GM12891 (cell line): Measurements from ENCODE around the gene UBAC1.
"Not testable (repeated sequence)": the region's sequence is repeated elsewhere in the genome, so short reads cannot be mapped to it uniquely, and the experiment has no call there.

ENCODE experiments used
- DNase-seq: peaks from one replicate; pipeline ENCODE4 v3.0.0; 2011; ENCODE audit warnings: low spot score; ENCODE audit not compliant: insufficient read length
- FAIRE-seq: peaks from 2 replicates; lab custom pipeline; 2011; peaks lifted over from hg19 to GRCh38; lab: Jason Lieb, UNC
- PAX5 ChIP-seq: IDR thresholded peaks from 2 replicates; pipeline ENCODE4 v1.6.1; 2011; ENCODE audit warnings: low read length, moderate library complexity, mild to moderate bottlenecking; ENCODE audit not compliant: insufficient read depth, severe bottlenecking
- POLR2A ChIP-seq: IDR thresholded peaks from 2 replicates; pipeline ENCODE4 v1.6.1; 2011; ENCODE audit warnings: low read depth, low read length, control low read depth
- POLR2AphosphoS5 ChIP-seq: IDR thresholded peaks from 2 replicates; pipeline ENCODE4 v1.6.1; 2011; ENCODE audit warnings: low read depth, low read length, control low read depth
- POU2F2 ChIP-seq: IDR thresholded peaks from 2 replicates; pipeline ENCODE4 v1.6.1; 2011; ENCODE audit warnings: low read depth, mild to moderate bottlenecking, control low read depth, low read length, moderate library complexity
- SPI1 ChIP-seq: IDR thresholded peaks from 2 replicates; pipeline ENCODE4 v1.6.1; 2011; ENCODE audit warnings: low read depth, low read length, control low read depth
- TAF1 ChIP-seq: IDR thresholded peaks from 2 replicates; pipeline ENCODE4 v1.6.1; 2011; ENCODE audit warnings: low read depth, low read length, control low read depth

The UBAC1 gene

DNA sequence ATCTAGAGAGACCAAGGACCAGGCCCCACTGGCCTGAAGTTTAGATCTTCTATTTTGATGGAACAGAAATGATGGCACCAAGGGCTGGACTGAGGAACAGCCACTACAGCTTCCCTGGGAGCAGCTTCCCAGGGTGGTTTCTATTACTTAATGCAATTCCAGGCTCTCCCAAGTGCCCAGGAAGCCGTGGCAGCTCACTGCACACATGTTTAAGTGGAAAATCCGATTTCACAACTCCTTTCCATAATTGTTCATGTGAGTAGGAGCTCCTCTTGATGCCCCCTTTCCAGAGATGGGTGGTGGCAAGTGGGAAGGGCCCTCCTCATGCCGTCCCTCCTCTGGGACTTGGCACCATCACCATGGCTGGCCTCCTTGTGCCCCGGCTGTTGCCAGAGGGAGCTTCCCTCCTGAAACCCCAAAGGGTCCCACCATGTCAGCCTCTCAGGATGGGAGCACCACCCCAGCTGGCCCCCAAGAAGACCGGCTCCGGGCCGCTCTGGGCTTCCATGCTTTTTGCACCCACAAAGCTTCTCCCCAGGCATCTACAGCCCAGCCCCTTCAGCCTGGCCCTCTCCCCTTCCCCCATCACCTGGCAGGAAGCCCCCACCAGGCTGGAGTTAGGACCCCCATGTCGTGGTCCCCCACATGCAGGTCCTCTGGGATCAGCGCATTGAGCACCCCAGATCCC is 9.1 kb upstream of the UBAC1 start:
- no peak for FAIRE-seq
- no peak for TF ChIP-seq SPI1
- TF ChIP-seq POLR2AphosphoS5 = no peak
- TF ChIP-seq POU2F2 = no peak
- no peak for DNase-seq

DNA sequence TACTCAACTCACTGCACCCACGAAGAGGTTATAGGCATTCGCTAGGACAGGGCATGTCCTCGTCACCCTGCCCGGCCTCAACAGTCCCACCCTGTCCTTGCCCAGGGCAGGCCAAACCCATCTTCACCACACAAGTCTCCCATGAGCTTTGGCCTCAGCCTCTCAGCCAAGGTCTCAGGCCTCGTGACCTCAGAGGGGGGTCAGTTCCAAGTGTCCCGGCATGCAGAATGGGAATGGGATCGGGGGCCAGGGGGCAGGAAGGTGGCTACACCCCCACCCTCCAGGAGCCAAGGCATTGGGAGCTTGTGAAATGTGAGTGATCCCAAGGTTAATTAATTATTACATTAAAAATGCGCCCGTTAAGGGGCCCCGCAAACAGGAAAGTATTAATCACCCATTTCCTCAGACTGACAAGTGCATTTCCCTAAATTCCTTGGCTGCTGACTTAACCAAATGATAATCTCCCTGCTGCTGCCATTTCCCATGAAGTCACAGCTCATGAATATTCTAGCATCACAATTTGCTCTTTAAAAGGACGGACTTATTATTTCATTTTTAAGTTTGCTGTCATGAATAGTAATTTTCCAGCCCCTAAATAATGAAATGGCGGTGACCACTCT is 8.0 kb upstream of the UBAC1 start:
- DNase-seq (no peak), FAIRE-seq (no peak)
- TF ChIP-seq POLR2AphosphoS5 = no peak
- no peak for TF ChIP-seq POU2F2
- no peak for TF ChIP-seq POLR2A
- no peak for TF ChIP-seq SPI1
- no peak for TF ChIP-seq TAF1
- no peak for TF ChIP-seq PAX5

DNA sequence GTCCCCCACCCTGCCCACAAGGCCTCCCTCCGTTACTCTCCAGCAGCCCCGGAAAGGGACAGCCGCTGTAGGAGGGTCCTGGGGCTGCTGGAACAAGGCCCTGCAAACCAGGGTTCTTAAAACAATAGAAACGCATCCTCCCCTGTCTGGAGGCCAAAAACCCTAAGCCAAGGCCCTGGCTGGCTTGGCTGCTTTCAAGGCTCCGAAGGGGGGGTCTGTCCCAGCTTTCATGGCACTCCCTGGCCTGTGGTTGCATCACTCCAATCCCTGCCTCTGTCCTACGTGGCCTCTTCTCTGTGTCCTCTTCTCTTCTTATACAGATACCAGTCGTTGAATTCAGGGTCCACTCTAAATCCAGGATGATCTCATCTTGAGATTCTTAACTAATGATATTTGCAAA is 7.4 kb upstream of the UBAC1 start:
- FAIRE-seq (no peak), DNase-seq (no peak)
- TF ChIP-seq POLR2AphosphoS5 = no peak
- TF ChIP-seq PAX5 = no peak
- no peak for TF ChIP-seq POLR2A
- TF ChIP-seq SPI1 = no peak
- TF ChIP-seq POU2F2 = no peak
- no peak for TF ChIP-seq TAF1

DNA sequence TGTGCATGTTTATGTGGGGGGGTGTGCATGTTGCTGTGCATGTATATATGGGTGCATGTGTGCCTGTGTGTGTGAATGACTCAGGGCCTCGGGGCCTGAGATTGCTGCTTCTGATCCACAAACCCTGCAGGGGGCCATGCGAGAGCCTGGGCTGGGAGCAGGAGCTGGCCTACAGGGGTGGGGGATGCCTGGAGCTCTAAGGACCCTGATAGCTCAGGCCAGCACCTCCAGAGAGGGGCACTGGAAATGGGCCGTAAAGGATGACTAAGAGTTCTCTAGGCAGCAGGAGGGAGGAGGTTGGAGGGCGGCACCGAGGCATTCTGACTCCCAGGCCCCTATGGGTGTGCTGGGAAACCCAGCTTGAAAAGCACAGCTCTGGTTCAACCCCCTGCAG is 6.9 kb upstream of the UBAC1 start:
- FAIRE-seq (no peak), DNase-seq (no peak)
- TF ChIP-seq POLR2AphosphoS5 = no peak
- TF ChIP-seq PAX5 = no peak
- no peak for TF ChIP-seq POU2F2
- TF ChIP-seq POLR2A = no peak
- no peak for TF ChIP-seq TAF1
- no peak for TF ChIP-seq SPI1

- not testable (repeated sequence) for DNase-seq, FAIRE-seq
Measured at GRCh38 chr9:135966916-135967260, 5.7 kb upstream of the UBAC1 start.

DNA sequence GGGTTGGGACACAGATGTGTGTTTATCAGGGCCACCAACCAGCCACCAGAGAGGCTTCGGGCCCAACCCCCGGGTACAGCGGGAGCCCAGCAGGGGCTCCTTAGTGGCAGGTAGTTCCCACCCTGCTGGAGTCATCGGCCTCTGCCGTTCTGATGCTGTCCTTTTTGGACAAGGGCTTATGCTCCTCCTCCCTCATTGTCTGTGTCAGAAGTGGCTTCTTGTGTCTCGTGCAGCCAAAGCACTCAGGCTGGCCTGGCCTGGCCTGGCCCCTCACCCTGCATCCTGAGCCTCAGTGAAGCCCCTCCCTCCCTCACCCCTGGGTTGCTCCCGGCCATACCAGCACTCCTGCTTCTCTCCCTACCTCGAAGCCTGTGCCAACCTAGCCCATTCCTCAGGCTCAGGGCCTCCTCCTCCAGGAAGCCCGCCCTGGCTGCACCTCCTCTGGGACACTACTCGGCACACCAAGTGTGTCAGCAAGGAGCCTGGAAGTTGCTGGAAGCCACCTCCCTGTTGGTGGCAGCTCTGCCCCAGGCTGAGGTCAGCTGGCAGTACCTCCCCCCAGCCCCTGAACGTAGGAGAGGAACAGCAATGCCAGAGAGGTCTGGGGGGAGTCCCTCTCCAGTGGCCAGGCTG is 4.1 kb upstream of the UBAC1 start:
- FAIRE-seq (no peak), DNase-seq (no peak)
- TF ChIP-seq POU2F2 (no peak), POLR2A (no peak), SPI1 (no peak), PAX5 (no peak), POLR2AphosphoS5 (no peak), TAF1 (no peak)

DNA sequence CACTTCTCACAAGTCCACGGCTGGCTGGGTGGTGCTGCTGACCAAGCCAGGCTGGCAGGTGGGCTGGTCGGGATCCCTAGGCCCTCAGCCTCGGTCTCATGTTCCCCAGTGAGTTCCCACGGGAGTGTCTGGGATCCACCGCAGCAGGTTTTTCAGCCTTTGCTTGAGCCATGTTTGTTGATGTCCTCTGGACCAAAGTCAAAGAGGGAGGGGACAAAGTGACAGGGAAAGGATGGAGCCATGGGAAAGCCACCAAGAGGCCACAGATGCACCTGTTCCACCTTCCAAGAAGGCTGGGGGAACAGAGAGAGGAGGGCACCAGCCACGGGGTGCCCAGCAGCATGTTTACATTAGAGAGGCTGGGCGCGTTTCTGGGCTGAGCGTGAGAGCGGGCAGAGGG is 2.8 kb upstream of the UBAC1 start:
- DNase-seq (no peak), FAIRE-seq (no peak)
- TF ChIP-seq POLR2AphosphoS5 (no peak), PAX5 (no peak)

- DNase-seq (no peak), FAIRE-seq (no peak)
- TF ChIP-seq POLR2A (no peak), PAX5 (no peak), POLR2AphosphoS5 (no peak), POU2F2 (no peak), TAF1 (no peak), SPI1 (no peak)
Measured at GRCh38 chr9:135963338-135963737, 2.2 kb upstream of the UBAC1 start.

DNA sequence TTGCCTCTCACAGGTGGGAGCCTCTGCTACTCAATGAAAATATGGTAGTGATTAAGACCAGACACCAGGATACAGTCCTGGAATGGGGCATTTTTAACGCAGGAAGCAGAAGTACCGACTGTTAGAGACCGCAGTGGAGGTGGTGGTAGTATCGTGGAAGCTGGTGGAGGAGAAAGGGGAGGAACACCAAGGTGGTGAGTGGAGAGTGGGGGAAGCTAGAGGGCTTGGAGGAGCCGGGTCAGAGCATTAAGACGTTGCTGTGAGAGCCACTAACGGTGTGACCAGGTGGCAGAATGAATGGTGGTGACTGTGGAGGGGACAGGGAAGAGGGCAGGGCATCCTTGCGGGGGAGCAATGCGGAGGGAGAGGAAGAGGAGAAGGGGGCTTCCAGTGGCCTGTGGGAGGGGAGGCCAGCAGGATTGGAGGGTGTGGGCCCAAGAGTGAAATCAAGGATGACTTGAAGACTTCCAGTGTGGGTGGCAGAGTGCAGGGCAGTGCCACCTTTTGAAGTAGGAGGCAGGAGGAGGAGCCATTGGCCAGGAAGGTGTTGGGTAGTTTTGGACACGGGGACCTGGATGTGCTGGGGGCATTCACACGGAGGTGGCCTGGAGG is 1.6 kb upstream of the UBAC1 start:
- FAIRE-seq = no peak
- TF ChIP-seq POLR2AphosphoS5 = no peak
- no peak for TF ChIP-seq TAF1
- no peak for TF ChIP-seq POLR2A
- no peak for TF ChIP-seq PAX5
- TF ChIP-seq POU2F2 = no peak
- no peak for TF ChIP-seq SPI1
- no peak for DNase-seq
